Osteocyte (in vitro differentiated cells): ENCODE data around the gene UGT1A3. TPM values are rescaled to one million over a fixed set of nuclear protein-coding genes. Genes with fewer than 3 reads are reported as not detected.

Experiments used
- DNase-seq: peaks from one replicate; pipeline ENCODE4 v3.0.0; 2021; ENCODE audit warnings: mixed read lengths; ENCODE audit not compliant: unreplicated experiment; ENCODE audit errors: extremely low spot score
- H3K27ac Mint-ChIP-seq: one replicate; pipeline ENCODE4 v1.8.0; 2021; ENCODE audit warnings: mild to moderate bottlenecking, mixed read lengths; ENCODE audit not compliant: unreplicated experiment
- H3K27me3 Mint-ChIP-seq: one replicate; pipeline ENCODE4 v1.8.0; 2021; ENCODE audit warnings: mixed read lengths; ENCODE audit not compliant: unreplicated experiment
- H3K36me3 Mint-ChIP-seq: one replicate; pipeline ENCODE4 v1.8.0; 2021; ENCODE audit warnings: mixed read lengths; ENCODE audit not compliant: unreplicated experiment
- H3K4me1 Mint-ChIP-seq: one replicate; pipeline ENCODE4 v1.8.0; 2021; ENCODE audit warnings: mixed read lengths; ENCODE audit not compliant: unreplicated experiment
- H3K4me3 Mint-ChIP-seq: one replicate; pipeline ENCODE4 v1.8.0; 2021; ENCODE audit warnings: mild to moderate bottlenecking, moderate library complexity, mixed read lengths; ENCODE audit not compliant: unreplicated experiment
- H3K9me3 Mint-ChIP-seq: one replicate; pipeline ENCODE4 v1.8.0; 2021; ENCODE audit warnings: mixed read lengths; ENCODE audit not compliant: unreplicated experiment
- total RNA-seq: library from RNA; stranded (reverse); gene quantifications from 2 replicates; pipeline ENCODE4 v1.2.1, GENCODE V29; 2021
- TF ChIP-seq, protein P1 (sequence below): fragments of 200-600 bp; sonication (generic); IDR thresholded peaks from 2 replicates; pipeline ENCODE4 v1.5.0; 2021; ENCODE audit warnings: antibody characterized with exemption, mild to moderate bottlenecking, moderate library complexity

UGT1A3 gene
- total RNA-seq, 1 donor from 2014 or later, result not detected

- Mint-ChIP-seq H3K9me3 (no peaks in the 10 kb centered on the region), H3K27me3 (peaks cover 43% of the 10 kb centered on the region), H3K27ac (no peak overlapping the region), H3K4me1 (no peaks in the 10 kb centered on the region), H3K36me3 (no peaks in the 10 kb centered on the region), H3K4me3 (no peak overlapping the region)
- no peak for DNase-seq
- TF ChIP-seq, protein P1, sequence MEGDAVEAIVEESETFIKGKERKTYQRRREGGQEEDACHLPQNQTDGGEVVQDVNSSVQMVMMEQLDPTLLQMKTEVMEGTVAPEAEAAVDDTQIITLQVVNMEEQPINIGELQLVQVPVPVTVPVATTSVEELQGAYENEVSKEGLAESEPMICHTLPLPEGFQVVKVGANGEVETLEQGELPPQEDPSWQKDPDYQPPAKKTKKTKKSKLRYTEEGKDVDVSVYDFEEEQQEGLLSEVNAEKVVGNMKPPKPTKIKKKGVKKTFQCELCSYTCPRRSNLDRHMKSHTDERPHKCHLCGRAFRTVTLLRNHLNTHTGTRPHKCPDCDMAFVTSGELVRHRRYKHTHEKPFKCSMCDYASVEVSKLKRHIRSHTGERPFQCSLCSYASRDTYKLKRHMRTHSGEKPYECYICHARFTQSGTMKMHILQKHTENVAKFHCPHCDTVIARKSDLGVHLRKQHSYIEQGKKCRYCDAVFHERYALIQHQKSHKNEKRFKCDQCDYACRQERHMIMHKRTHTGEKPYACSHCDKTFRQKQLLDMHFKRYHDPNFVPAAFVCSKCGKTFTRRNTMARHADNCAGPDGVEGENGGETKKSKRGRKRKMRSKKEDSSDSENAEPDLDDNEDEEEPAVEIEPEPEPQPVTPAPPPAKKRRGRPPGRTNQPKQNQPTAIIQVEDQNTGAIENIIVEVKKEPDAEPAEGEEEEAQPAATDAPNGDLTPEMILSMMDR, result no peak
Measured at GRCh38 chr2:233807215-233807865, 78.5 kb downstream of the UGT1A3 start.

- peaks cover 43% of the 10 kb centered on the region for H3K27me3 Mint-ChIP-seq
- no peaks in the 10 kb centered on the region for H3K9me3 Mint-ChIP-seq
- no peak overlapping the region for H3K4me3 Mint-ChIP-seq
- H3K27ac Mint-ChIP-seq, result no peak overlapping the region
- DNase-seq, result no peak
- TF ChIP-seq, protein P1, result no peak
- peaks cover 2% of the 10 kb centered on the region for H3K4me1 Mint-ChIP-seq
- H3K36me3 Mint-ChIP-seq, result no peaks in the 10 kb centered on the region
Measured at GRCh38 chr2:233807966-233808935, 79.4 kb downstream of the UGT1A3 start.

DNA sequence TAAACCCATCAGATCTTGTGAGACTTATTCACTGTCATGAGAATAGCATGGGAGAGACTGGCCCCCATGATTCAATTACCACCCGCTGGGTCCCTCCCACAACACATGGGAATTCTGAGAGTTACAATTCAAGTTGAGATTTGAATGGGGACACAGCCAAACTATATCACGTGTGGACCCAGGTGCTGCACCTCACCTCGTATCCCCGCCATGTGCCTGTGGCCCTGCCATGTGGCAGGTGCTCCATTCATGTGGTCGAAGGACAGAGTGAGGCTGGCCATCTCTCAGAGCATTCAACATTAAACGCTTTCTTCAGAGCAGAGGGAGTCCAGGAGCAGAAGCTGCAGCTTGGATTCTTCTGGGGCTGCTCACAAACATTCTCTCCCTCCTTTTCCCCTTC is 81.5 kb downstream of the UGT1A3 start:
- Mint-ChIP-seq H3K4me1 (peaks cover 2% of the 10 kb centered on the region), H3K9me3 (no peaks in the 10 kb centered on the region), H3K4me3 (no peak overlapping the region), H3K36me3 (no peaks in the 10 kb centered on the region), H3K27me3 (peaks cover 26% of the 10 kb centered on the region), H3K27ac (no peak overlapping the region)
- TF ChIP-seq, protein P1, result no peak
- DNase-seq, result no peak

DNA sequence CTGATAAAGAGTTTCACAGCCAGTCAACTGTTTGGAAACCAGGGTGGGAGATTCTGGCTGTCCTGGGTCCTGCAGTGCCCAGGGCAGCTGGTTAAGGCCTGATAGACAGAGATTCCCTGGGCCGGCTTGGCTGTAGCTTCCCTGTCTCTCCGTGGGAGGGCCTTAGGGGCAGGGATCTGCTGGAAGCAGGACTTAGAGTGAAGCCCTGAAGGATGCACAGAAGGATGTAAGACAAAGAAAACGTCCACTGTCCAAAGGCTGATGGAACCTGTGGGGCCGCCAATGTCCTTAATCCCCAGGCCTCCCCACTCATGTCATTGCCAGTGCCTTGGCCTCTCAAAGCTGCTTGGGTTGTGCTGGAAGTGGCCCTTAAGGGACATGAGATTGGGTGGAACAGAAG is 82.2 kb downstream of the UGT1A3 start:
- H3K4me3 Mint-ChIP-seq, result no peak overlapping the region
- H3K27ac Mint-ChIP-seq, result no peak overlapping the region
- H3K27me3 Mint-ChIP-seq, result peaks cover 20% of the 10 kb centered on the region
- H3K9me3 Mint-ChIP-seq, result no peaks in the 10 kb centered on the region
- no peaks in the 10 kb centered on the region for H3K36me3 Mint-ChIP-seq
- H3K4me1 Mint-ChIP-seq, result peaks cover 4% of the 10 kb centered on the region
- no peak for DNase-seq
- TF ChIP-seq, protein P1, result no peak

- peaks cover 10% of the 10 kb centered on the region for H3K4me1 Mint-ChIP-seq
- no peak overlapping the region for H3K27ac Mint-ChIP-seq
- H3K36me3 Mint-ChIP-seq, result no peaks in the 10 kb centered on the region
- peaks cover 16% of the 10 kb centered on the region for H3K27me3 Mint-ChIP-seq
- TF ChIP-seq, protein P1, result no peak
- H3K4me3 Mint-ChIP-seq, result no peak overlapping the region
- H3K9me3 Mint-ChIP-seq, result no peaks in the 10 kb centered on the region
- DNase-seq, result no peak
Measured at GRCh38 chr2:233811732-233812131, 82.9 kb downstream of the UGT1A3 start.
